Measurements from ENCODE around the gene PTPRZ1. TPM values are rescaled to one million over a fixed set of nuclear protein-coding genes. Genes with fewer than 3 reads are reported as not detected.

Gene PTPRZ1
- total RNA-seq, 2 donors from 2014 or later, result 2.6 to 3.0 TPM

- DNase-seq (ENCODE audit: low spot score), result peak; percentile 64
- TF ChIP-seq CTCF (IDR thresholded peaks at IDR 0.05), result peak; percentile 61 to 69
- Histone ChIP-seq H3K27ac (no peak overlapping the region), H3K4me3 (no peak overlapping the region), H3K9me3 (no peaks in the 10 kb centered on the region), H3K27me3 (no peaks in the 10 kb centered on the region), H3K4me1 (no peaks in the 10 kb centered on the region), H3K36me3 (no peaks in the 10 kb centered on the region)
Observed at GRCh38 chr7:121994625-121995410, 121.9 kb downstream of the PTPRZ1 start.

- no peak for DNase-seq (ENCODE audit: low spot score)
- H3K27me3 ChIP-seq, result no peaks in the 10 kb centered on the region
- no peak overlapping the region for H3K27ac ChIP-seq
- H3K4me1 ChIP-seq, result no peaks in the 10 kb centered on the region
- no peaks in the 10 kb centered on the region for H3K36me3 ChIP-seq
- H3K9me3 ChIP-seq, result no peaks in the 10 kb centered on the region
- no peak overlapping the region for H3K4me3 ChIP-seq
- TF ChIP-seq CTCF (IDR thresholded peaks at IDR 0.05), result no peak
Observed at GRCh38 chr7:122006687-122007086, 133.7 kb downstream of the PTPRZ1 start.

- no peak for DNase-seq (ENCODE audit: low spot score)
- Histone ChIP-seq H3K27ac (no peak overlapping the region), H3K4me1 (no peaks in the 10 kb centered on the region), H3K27me3 (no peaks in the 10 kb centered on the region), H3K9me3 (no peaks in the 10 kb centered on the region), H3K4me3 (no peak overlapping the region), H3K36me3 (no peaks in the 10 kb centered on the region)
- TF ChIP-seq CTCF (IDR thresholded peaks at IDR 0.05), result no peak
Observed at GRCh38 chr7:122010116-122010515, 137.2 kb downstream of the PTPRZ1 start.

- no peak for DNase-seq (ENCODE audit: low spot score)
- Histone ChIP-seq H3K4me3 (no peak overlapping the region), H3K27ac (no peak overlapping the region), H3K27me3 (no peaks in the 10 kb centered on the region), H3K9me3 (no peaks in the 10 kb centered on the region), H3K36me3 (no peaks in the 10 kb centered on the region), H3K4me1 (no peaks in the 10 kb centered on the region)
- no peak for TF ChIP-seq CTCF (IDR thresholded peaks at IDR 0.05)
Observed at GRCh38 chr7:122013065-122013464, 140.1 kb downstream of the PTPRZ1 start.

GRCh38 chr7:122013630-122014029 is 140.7 kb downstream of the PTPRZ1 start:
- H3K4me3 ChIP-seq, result no peak overlapping the region
- no peaks in the 10 kb centered on the region for H3K9me3 ChIP-seq

More at GRCh38 chr7:122013630-122014029, 140.7 kb downstream of the PTPRZ1 start:
- H3K36me3 ChIP-seq, result no peaks in the 10 kb centered on the region
- no peaks in the 10 kb centered on the region for H3K27me3 ChIP-seq
- no peak overlapping the region for H3K27ac ChIP-seq
- H3K4me1 ChIP-seq, result no peaks in the 10 kb centered on the region
- DNase-seq (ENCODE audit: low spot score), result no peak
- no peak for TF ChIP-seq CTCF (IDR thresholded peaks at IDR 0.05)

Measured in right atrium auricular region (tissue), 2 donors.